ENCODE data around the gene PEX26. TPM values are rescaled to one million over a fixed set of nuclear protein-coding genes. Genes with fewer than 3 reads are reported as not detected.

Gene PEX26
- total and polyA plus RNA-seq, 2 experiments from 2014 or later, result 4.0 to 48.9 TPM

DNA sequence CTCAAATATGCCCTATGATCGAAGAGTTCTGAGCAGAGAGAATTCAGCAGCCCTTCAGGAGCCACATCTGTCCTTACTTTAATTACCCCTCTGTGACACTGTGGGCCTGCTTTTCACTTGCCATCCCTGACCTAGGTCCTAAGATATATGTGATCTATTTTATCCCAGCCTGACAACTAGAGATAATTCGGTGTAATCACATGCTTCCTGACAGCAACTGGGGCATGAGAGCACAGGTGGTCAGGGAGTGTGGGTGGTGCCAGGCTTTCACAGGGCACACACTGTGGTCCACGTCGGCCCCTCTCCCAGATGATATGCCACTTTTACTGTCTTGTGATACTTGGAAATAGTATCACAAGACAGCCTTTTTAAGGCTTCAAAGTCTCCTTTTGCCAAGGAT is 36.7 kb downstream of the PEX26 start:
- peaks cover 2% of the 10 kb centered on the region; the same call in 1 of the 3 replicates for H3K36me3 Mint-ChIP-seq (ENCODE audit: low read depth)
- TF ChIP-seq CREB1 (CRISPR knock-in tag; IDR thresholded peaks at IDR 0.05; ENCODE audit: low read depth) (no peak), POLR2AphosphoS5 (IDR thresholded peaks at IDR 0.05; ENCODE audit: low read depth) (no peak), JUNB (IDR thresholded peaks at IDR 0.05; ENCODE audit: unreplicated experiment) (no peak), ZNF331 (CRISPR knock-in tag; IDR thresholded peaks at IDR 0.05; ENCODE audit: low read depth) (no peak), ZNF114 (CRISPR knock-in tag; IDR thresholded peaks at IDR 0.05) (no peak), EZH2phosphoT487 (IDR thresholded peaks at IDR 0.05; ENCODE audit: unreplicated experiment) (no peak), EZH2 (IDR thresholded peaks at IDR 0.05; ENCODE audit: low read depth, unreplicated experiment) (no peak), NANOG (IDR thresholded peaks at IDR 0.05; ENCODE audit: borderline replicate concordance) (no peak), STAT1 (IDR thresholded peaks at IDR 0.05; ENCODE audit: unreplicated experiment) (no peak)
- TF ChIP-seq, protein P1, sequence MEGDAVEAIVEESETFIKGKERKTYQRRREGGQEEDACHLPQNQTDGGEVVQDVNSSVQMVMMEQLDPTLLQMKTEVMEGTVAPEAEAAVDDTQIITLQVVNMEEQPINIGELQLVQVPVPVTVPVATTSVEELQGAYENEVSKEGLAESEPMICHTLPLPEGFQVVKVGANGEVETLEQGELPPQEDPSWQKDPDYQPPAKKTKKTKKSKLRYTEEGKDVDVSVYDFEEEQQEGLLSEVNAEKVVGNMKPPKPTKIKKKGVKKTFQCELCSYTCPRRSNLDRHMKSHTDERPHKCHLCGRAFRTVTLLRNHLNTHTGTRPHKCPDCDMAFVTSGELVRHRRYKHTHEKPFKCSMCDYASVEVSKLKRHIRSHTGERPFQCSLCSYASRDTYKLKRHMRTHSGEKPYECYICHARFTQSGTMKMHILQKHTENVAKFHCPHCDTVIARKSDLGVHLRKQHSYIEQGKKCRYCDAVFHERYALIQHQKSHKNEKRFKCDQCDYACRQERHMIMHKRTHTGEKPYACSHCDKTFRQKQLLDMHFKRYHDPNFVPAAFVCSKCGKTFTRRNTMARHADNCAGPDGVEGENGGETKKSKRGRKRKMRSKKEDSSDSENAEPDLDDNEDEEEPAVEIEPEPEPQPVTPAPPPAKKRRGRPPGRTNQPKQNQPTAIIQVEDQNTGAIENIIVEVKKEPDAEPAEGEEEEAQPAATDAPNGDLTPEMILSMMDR (conservative IDR thresholded peaks at IDR 0.05; ENCODE audit: low read depth in 2 of 2), result no peak
- TF ChIP-seq, protein P2, sequence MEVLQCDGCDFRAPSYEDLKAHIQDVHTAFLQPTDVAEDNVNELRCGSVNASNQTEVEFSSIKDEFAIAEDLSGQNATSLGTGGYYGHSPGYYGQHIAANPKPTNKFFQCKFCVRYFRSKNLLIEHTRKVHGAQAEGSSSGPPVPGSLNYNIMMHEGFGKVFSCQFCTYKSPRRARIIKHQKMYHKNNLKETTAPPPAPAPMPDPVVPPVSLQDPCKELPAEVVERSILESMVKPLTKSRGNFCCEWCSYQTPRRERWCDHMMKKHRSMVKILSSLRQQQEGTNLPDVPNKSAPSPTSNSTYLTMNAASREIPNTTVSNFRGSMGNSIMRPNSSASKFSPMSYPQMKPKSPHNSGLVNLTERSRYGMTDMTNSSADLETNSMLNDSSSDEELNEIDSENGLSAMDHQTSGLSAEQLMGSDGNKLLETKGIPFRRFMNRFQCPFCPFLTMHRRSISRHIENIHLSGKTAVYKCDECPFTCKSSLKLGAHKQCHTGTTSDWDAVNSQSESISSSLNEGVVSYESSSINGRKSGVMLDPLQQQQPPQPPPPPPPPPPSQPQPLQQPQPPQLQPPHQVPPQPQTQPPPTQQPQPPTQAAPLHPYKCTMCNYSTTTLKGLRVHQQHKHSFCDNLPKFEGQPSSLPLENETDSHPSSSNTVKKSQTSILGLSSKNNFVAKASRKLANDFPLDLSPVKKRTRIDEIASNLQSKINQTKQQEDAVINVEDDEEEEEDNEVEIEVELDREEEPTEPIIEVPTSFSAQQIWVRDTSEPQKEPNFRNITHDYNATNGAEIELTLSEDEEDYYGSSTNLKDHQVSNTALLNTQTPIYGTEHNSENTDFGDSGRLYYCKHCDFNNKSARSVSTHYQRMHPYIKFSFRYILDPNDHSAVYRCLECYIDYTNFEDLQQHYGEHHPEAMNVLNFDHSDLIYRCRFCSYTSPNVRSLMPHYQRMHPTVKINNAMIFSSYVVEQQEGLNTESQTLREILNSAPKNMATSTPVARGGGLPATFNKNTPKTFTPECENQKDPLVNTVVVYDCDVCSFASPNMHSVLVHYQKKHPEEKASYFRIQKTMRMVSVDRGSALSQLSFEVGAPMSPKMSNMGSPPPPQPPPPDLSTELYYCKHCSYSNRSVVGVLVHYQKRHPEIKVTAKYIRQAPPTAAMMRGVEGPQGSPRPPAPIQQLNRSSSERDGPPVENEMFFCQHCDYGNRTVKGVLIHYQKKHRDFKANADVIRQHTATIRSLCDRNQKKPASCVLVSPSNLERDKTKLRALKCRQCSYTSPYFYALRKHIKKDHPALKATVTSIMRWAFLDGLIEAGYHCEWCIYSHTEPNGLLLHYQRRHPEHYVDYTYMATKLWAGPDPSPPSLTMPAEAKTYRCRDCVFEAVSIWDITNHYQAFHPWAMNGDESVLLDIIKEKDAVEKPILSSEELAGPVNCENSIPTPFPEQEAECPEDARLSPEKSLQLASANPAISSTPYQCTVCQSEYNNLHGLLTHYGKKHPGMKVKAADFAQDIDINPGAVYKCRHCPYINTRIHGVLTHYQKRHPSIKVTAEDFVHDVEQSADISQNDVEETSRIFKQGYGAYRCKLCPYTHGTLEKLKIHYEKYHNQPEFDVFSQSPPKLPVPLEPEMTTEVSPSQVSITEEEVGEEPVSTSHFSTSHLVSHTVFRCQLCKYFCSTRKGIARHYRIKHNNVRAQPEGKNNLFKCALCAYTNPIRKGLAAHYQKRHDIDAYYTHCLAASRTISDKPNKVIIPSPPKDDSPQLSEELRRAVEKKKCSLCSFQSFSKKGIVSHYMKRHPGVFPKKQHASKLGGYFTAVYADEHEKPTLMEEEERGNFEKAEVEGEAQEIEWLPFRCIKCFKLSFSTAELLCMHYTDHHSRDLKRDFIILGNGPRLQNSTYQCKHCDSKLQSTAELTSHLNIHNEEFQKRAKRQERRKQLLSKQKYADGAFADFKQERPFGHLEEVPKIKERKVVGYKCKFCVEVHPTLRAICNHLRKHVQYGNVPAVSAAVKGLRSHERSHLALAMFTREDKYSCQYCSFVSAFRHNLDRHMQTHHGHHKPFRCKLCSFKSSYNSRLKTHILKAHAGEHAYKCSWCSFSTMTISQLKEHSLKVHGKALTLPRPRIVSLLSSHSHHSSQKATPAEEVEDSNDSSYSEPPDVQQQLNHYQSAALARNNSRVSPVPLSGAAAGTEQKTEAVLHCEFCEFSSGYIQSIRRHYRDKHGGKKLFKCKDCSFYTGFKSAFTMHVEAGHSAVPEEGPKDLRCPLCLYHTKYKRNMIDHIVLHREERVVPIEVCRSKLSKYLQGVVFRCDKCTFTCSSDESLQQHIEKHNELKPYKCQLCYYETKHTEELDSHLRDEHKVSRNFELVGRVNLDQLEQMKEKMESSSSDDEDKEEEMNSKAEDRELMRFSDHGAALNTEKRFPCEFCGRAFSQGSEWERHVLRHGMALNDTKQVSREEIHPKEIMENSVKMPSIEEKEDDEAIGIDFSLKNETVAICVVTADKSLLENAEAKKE (CRISPR knock-in tag; IDR thresholded peaks at IDR 0.05), result no peak
- TF ChIP-seq, protein P3, sequence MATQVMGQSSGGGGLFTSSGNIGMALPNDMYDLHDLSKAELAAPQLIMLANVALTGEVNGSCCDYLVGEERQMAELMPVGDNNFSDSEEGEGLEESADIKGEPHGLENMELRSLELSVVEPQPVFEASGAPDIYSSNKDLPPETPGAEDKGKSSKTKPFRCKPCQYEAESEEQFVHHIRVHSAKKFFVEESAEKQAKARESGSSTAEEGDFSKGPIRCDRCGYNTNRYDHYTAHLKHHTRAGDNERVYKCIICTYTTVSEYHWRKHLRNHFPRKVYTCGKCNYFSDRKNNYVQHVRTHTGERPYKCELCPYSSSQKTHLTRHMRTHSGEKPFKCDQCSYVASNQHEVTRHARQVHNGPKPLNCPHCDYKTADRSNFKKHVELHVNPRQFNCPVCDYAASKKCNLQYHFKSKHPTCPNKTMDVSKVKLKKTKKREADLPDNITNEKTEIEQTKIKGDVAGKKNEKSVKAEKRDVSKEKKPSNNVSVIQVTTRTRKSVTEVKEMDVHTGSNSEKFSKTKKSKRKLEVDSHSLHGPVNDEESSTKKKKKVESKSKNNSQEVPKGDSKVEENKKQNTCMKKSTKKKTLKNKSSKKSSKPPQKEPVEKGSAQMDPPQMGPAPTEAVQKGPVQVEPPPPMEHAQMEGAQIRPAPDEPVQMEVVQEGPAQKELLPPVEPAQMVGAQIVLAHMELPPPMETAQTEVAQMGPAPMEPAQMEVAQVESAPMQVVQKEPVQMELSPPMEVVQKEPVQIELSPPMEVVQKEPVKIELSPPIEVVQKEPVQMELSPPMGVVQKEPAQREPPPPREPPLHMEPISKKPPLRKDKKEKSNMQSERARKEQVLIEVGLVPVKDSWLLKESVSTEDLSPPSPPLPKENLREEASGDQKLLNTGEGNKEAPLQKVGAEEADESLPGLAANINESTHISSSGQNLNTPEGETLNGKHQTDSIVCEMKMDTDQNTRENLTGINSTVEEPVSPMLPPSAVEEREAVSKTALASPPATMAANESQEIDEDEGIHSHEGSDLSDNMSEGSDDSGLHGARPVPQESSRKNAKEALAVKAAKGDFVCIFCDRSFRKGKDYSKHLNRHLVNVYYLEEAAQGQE (IDR thresholded peaks at IDR 0.05; ENCODE audit: unreplicated experiment), result no peak
- TF ChIP-seq, protein P4, sequence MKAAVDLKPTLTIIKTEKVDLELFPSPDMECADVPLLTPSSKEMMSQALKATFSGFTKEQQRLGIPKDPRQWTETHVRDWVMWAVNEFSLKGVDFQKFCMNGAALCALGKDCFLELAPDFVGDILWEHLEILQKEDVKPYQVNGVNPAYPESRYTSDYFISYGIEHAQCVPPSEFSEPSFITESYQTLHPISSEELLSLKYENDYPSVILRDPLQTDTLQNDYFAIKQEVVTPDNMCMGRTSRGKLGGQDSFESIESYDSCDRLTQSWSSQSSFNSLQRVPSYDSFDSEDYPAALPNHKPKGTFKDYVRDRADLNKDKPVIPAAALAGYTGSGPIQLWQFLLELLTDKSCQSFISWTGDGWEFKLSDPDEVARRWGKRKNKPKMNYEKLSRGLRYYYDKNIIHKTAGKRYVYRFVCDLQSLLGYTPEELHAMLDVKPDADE (IDR thresholded peaks at IDR 0.05), result no peak

More for the DNA sequence above, 36.7 kb downstream of the PEX26 start:
- no peak overlapping the region for H2AFZ ChIP-seq
- DNase-seq (ENCODE audit: low spot score) (no peak), ATAC-seq (no peak)
- H3K4me1 Mint-ChIP-seq, result peaks cover 11% of the 10 kb centered on the region
- no peak overlapping the region for H3K4me3 Mint-ChIP-seq
- peaks cover 12% of the 10 kb centered on the region; the same call in 1 of the 2 replicates for H3K4me1 ChIP-seq (ENCODE audit: insufficient read depth)
- no peaks in the 10 kb centered on the region for H3F3A ChIP-seq (replicated peaks; ENCODE audit: low read depth)
- H3K27ac Mint-ChIP-seq, result no peak overlapping the region
- H4K20me1 ChIP-seq (replicated peaks; ENCODE audit: insufficient read depth), result no peaks in the 10 kb centered on the region
- no peak overlapping the region for H3K27ac ChIP-seq (ENCODE audit: low read depth)
- no peak overlapping the region for H3K4me3 ChIP-seq
- no peak overlapping the region for H3K4me2 ChIP-seq
- H3K9me3 Mint-ChIP-seq, result peaks cover 6% of the 10 kb centered on the region
- H3K9me2 ChIP-seq (ENCODE audit: insufficient read depth), result no peaks in the 10 kb centered on the region
- H3K36me3 ChIP-seq (ENCODE audit: insufficient read depth), result no peaks in the 10 kb centered on the region
- peaks cover 27% of the 10 kb centered on the region for H3K27me3 Mint-ChIP-seq (ENCODE audit: insufficient read depth, low read depth, poor library complexity)
- peaks cover 31% of the 10 kb centered on the region for H3K27me3 ChIP-seq (ENCODE audit: insufficient read depth)
- no peaks in the 10 kb centered on the region for H3K79me2 ChIP-seq (replicated peaks; ENCODE audit: insufficient read depth)

All from GM23338 (cell line).